COLO668 (cell line): ENCODE results near the gene SLC12A9.

Experiments
- DNase-seq: peaks from one replicate; lab custom pipeline; 2025; ENCODE audit not compliant: unreplicated experiment; lab: John Stamatoyannopoulos, UW

Gene SLC12A9

GRCh38 chr7:100882201-100882600, 29.7 kb downstream of the SLC12A9 start:
- DNase-seq: no peak

- DNase-seq: no peak
Observed at GRCh38 chr7:100882785-100883526, 30.4 kb downstream of the SLC12A9 start.

- no peak for DNase-seq
Observed at GRCh38 chr7:100884736-100885439, 32.4 kb downstream of the SLC12A9 start.

- no peak for DNase-seq
Observed at GRCh38 chr7:100885440-100886141, 33.1 kb downstream of the SLC12A9 start.

DNA sequence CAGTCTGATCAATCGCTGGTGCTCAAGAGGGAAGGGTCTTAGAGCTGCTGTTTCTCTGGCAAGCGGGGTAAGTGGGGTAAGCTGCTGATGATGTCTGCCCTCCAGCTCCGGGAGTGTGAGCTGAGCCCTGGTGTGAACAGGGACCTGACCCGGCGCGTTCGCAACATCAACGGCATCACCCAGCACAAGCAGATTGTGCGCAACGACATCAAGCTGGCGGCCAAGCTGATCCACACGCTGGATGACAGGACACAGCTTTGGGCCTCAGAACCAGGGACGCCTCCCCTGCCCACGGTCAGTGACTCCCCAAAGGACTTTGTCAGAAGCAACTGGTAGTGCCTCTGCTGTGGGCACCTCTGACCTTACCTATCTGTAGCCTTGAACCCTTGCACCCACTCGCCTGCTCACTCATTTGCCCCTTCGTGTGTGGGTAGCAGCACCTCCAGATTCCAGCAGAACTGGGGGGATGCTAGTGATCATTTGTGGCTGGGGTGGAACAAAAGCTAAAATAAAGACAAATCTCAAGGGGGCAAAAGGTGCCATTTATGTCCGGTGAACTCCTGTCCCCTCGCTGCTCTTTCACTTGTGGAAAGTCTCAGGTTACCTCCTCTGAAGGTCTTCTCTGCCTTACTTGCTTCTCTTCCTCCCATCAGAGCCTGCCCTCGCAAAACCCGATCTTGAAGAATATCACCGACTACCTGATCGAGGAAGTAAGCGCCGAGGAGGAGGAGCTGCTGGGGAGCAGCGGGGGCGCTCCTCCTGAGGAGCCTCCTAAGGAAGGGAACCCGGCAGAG, 33.8 kb downstream of the SLC12A9 start:
- no peak for DNase-seq

DNA sequence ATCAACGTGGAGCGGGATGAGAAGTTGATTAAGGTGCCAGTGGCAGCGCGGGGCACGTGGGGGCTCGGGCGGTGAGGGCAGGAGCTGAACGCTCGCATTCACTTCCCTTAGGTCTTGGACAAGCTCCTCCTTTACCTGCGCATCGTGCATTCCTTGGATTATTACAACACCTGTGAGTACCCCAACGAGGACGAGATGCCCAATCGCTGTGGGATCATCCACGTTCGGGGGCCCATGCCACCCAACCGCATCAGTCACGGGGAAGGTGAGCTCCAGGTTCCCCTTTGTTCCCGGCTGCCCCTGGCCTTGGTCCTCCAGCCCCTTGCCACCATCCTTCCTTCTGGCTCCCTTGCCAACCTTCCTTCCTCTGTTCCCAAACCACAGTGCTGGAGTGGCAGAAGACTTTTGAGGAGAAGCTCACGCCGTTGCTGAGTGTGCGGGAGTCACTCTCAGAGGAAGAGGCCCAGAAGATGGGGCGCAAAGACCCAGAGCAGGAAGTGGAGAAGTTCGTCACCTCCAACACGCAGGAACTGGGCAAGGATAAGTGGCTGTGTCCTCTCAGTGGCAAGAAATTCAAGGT, 34.5 kb downstream of the SLC12A9 start:
- DNase-seq: no peak

DNA sequence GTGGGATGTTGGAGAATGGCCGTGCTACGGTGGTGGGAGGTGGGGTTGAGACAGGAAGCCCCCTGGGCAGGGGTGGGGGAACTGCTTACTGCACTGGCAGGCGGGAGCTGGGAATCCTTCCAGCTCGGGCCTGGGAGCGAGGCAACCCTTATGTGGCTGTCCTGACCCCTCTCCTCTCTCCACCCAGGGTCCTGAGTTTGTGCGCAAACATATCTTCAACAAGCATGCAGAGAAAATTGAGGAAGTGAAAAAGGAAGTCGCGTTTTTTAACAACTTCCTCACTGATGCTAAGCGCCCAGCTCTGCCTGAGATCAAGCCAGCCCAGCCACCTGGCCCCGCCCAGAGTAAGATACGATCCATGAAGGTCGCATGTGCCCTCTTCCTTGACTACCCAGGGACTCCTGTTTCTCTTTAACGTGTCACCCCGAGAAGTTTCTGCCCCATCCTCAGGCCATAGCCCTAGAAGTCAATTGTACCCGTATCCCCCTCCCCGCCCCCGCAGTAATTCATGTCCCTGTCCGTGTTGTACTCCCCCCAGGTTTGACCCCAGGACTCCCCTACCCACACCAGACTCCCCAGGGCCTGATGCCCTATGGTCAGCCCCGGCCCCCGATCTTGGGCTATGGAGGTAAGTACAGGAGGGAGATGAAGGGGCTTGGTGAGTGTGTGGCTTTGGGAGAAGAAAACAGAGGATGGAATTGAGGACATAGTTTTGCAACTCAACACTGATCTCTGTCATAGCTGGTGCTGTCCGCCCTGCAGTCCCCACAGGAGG, 35.2 kb downstream of the SLC12A9 start:
- DNase-seq: no peak

DNA sequence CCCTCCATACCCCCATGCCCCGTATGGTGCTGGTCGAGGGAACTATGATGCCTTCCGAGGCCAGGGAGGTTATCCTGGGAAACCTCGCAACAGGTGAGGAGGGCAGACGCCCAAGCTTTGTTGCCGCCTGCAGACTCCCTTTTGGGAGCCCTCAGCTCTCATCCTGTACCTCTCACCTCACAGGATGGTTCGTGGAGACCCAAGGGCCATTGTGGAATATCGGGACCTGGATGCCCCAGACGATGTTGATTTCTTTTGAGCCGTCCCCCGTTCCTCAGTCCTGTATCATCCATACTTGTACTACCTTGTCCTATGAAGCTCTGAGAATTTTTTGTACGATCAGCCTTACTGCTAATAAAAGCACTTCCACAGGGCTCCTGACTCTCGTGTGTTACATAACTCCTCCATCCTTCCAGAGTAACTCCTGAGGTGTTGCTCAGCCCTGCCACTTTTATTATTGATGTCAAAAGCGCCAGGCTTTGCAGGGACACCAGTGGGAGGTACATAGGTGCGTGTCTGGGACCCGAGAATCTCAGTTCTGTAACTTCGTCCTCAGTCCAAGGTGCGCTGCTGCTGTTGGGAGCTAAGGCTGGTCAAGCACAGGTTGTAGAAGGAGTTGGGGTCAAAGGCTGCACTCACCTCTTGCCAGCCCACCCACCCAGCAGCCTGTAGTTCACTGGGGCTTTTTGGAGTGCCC, 35.9 kb downstream of the SLC12A9 start:
- no peak for DNase-seq

- peak; percentile 76 for DNase-seq
Observed at GRCh38 chr7:100888988-100889750, 36.7 kb downstream of the SLC12A9 start, which contains the start of gene UFSP1. Gene UFSP1 (minus strand): TSS chr7:100889715. CDS start chr7:100889271, 444 bp downstream.

DNA sequence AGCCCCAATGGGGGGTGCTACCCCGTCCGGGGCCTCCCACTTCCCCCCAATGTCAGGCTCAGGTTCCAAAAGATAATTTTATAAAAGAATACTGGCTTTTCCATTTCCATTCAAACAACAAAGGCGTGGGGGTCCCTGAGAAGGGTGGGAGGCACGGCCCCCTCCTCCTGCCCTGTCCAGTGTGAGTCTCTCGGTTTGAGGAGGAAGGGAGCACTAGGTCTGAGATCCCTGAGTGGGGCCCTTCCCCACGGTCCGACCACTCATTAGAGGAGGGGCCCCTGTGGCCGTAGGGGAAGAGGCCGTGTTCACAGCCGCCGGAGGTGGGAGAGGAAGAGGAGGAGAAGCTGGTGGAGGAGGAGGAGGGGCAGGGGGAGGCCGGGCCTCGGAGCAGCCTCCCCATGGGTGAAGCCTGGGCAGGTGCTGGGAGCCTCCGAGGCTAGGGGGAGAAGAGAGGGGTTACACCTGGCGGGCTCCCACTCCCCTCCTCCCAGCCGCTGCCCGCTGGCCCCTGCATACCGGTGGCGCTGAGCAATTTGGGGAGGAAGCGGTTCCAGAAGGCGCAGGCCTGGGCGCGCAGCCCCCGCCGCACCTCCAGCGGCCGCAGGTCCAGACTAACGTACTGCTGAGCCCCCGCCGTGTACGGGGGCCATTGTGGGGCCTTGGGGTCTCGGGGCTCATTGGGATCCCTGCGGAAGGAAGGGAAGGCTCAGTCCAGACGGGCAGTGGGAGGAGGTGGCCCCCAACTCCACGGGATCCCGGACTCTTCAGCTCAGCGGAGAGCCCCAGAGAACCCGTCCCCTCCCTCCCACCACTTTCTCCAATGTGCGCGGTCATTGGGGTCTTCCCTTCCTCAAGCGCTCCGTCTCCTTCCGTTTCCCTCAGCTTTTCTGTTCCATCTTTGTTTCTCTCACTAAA, 38.4 kb downstream of the SLC12A9 start:
- DNase-seq: no peak

GRCh38 chr7:100891568-100892247, 39.2 kb downstream of the SLC12A9 start:
- no peak for DNase-seq

DNA sequence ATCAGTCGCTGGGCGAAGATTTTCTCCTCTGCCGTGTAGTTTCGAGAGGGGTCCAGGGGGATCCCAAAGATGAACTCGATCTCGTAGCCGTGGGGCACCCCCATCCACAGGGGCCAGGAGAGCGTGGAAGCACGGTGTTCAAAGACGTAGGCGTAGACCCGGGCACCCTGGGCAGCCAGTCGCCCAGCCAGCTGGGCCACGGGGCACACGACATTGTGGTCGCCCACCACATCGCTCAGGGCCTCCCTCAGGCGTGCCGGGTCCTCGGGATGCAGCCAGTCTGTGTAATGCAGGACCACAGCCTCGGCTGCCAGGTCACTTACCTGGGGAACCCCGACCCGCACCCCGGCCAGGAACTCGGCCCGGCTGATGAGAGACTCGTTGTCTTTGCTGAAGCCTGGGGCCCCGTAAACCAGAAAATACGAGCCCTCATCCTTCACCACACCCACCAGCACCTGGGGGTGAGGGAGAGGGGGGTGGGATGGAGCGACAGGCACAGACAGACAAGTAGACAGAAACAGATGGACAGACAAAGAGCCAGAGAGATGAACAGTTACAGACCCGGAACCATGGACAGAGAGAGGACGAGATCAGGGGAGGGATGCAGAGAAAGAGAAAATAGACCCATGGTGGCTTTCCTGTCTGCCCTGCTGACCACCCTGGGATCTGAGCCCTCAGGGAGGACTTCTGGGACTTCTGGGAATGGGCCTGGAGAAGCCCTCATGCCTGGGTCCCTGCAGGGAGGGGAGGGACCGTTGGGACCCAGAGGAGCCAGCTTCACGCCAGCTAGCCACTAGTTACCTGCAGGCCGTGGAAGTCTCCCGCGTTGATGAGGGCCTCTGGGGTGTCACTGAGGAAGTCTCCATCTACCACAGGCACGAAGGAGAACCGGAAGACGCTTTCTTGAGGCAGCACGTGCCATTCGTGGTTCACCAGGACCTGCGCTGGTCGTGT, 40.1 kb downstream of the SLC12A9 start:
- no peak for DNase-seq

GRCh38 chr7:100893318-100893895, 40.9 kb downstream of the SLC12A9 start:
- no peak for DNase-seq

GRCh38 chr7:100893910-100894721, 41.6 kb downstream of the SLC12A9 start:
- DNase-seq: no peak
